DND-41 (cell line): ENCODE data around the gene FASTKD3.

Experiments used
- ATAC-seq: fragments of 200-7000 bp; cut with Tn5 transposase; 3 replicates; pipeline ENCODE4 v1.9.1; 2021; ENCODE audit warnings: low read depth; ENCODE audit not compliant: insufficient read depth
- DNase-seq: peaks from one replicate; pipeline ENCODE4 v3.0.0-alpha.2; 2020
- H2AFZ ChIP-seq: 2 replicates; pipeline ENCODE4 v1.6.0; 2012; ENCODE audit warnings: low read depth, low read length
- H3K27ac ChIP-seq: 2 replicates; pipeline ENCODE4 v1.5.1; 2012; ENCODE audit warnings: low read length, inconsistent platforms
- H3K27me3 ChIP-seq: fragments of 200-600 bp; sonication (generic); 2 replicates; pipeline ENCODE4 v1.6.0; 2012; ENCODE audit warnings: low read length, mild to moderate bottlenecking, inconsistent platforms; ENCODE audit not compliant: insufficient read depth, poor library complexity
- H3K36me3 ChIP-seq: 2 replicates; pipeline ENCODE4 v1.5.1; 2012; ENCODE audit warnings: low read length, inconsistent platforms; ENCODE audit not compliant: insufficient read depth
- H3K4me1 ChIP-seq: 2 replicates; pipeline ENCODE4 v1.5.1; 2012; ENCODE audit warnings: mild to moderate bottlenecking, low read length; ENCODE audit not compliant: insufficient read depth
- H3K4me2 ChIP-seq: 2 replicates; pipeline ENCODE4 v1.6.0; 2012; ENCODE audit warnings: mild to moderate bottlenecking, moderate library complexity, low read length, inconsistent platforms; ENCODE audit not compliant: insufficient read depth
- H3K4me3 ChIP-seq, 2 experiments: fragments of 200-600 bp in 1 of 2; shearing (Covaris generic) in 1 of 2; 2 replicates each; pipeline ENCODE4 v1.5.1; 2012 to 2016; ENCODE audit warnings: inconsistent platforms in 2 of 2, low read length in 2 of 2, mild to moderate bottlenecking in 2 of 2, low read depth in 1 of 2, moderate library complexity in 1 of 2
- H3K79me2 ChIP-seq: 2 replicates; pipeline ENCODE4 v1.6.0; 2012; ENCODE audit warnings: low read length, inconsistent platforms; ENCODE audit not compliant: insufficient read depth
- H3K9ac ChIP-seq: 2 replicates; pipeline ENCODE4 v1.6.0; 2012; ENCODE audit warnings: low read depth, mild to moderate bottlenecking, inconsistent platforms, low read length, moderate library complexity
- H3K9me3 ChIP-seq: 2 replicates; pipeline ENCODE4 v1.5.1; 2012; ENCODE audit warnings: low read length, moderate library complexity, mild to moderate bottlenecking, inconsistent platforms; ENCODE audit not compliant: insufficient read depth, severe bottlenecking
- H4K20me1 ChIP-seq: 2 replicates; pipeline ENCODE4 v1.6.0; 2012; ENCODE audit warnings: low read length; ENCODE audit not compliant: insufficient read depth
- EZH2 ChIP-seq: IDR thresholded peaks from 3 replicates; pipeline ENCODE4 v1.6.1; 2012; ENCODE audit warnings: borderline replicate concordance, low read depth, mild to moderate bottlenecking, moderate library complexity, low read length, inconsistent platforms; ENCODE audit not compliant: severe bottlenecking
- TF ChIP-seq, protein P1 (sequence below): IDR thresholded peaks from 2 replicates; pipeline ENCODE4 v1.5.1; 2012; ENCODE audit warnings: borderline replicate concordance, low read length, moderate library complexity, mild to moderate bottlenecking; ENCODE audit not compliant: poor library complexity, severe bottlenecking; ENCODE audit errors: extremely low read depth

FASTKD3 gene

GRCh38 chr5:7884491-7885267, 15.8 kb upstream of the FASTKD3 start:
- DNase-seq: no peak
- no peak overlapping the region for H3K27ac ChIP-seq
- TF ChIP-seq, protein P1, sequence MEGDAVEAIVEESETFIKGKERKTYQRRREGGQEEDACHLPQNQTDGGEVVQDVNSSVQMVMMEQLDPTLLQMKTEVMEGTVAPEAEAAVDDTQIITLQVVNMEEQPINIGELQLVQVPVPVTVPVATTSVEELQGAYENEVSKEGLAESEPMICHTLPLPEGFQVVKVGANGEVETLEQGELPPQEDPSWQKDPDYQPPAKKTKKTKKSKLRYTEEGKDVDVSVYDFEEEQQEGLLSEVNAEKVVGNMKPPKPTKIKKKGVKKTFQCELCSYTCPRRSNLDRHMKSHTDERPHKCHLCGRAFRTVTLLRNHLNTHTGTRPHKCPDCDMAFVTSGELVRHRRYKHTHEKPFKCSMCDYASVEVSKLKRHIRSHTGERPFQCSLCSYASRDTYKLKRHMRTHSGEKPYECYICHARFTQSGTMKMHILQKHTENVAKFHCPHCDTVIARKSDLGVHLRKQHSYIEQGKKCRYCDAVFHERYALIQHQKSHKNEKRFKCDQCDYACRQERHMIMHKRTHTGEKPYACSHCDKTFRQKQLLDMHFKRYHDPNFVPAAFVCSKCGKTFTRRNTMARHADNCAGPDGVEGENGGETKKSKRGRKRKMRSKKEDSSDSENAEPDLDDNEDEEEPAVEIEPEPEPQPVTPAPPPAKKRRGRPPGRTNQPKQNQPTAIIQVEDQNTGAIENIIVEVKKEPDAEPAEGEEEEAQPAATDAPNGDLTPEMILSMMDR: no peak
- TF ChIP-seq EZH2: no peak
- H4K20me1 ChIP-seq: peaks cover 23% of the 10 kb centered on the region; the same call in 1 of the 2 replicates
- no peak overlapping the region for H2AFZ ChIP-seq
- H3K4me1 ChIP-seq: no peaks in the 10 kb centered on the region
- no peak overlapping the region for H3K4me2 ChIP-seq
- no peak overlapping the region for H3K9ac ChIP-seq
- no peak for ATAC-seq
- H3K9me3 ChIP-seq: no peaks in the 10 kb centered on the region
- H3K79me2 ChIP-seq: peaks cover 15% of the 10 kb centered on the region
- peaks cover 90% of the 10 kb centered on the region for H3K36me3 ChIP-seq
- no peak overlapping the region for H3K4me3 ChIP-seq
- no peaks in the 10 kb centered on the region for H3K27me3 ChIP-seq

- H3K4me3 ChIP-seq: no peak overlapping the region
- no peak for DNase-seq
- no peak overlapping the region for H3K4me2 ChIP-seq
- H3K27ac ChIP-seq: no peak overlapping the region
- H2AFZ ChIP-seq: no peak overlapping the region
- no peaks in the 10 kb centered on the region for H3K4me1 ChIP-seq
- ATAC-seq: no peak
- no peaks in the 10 kb centered on the region for H3K9me3 ChIP-seq
- peaks cover 90% of the 10 kb centered on the region for H3K36me3 ChIP-seq
- TF ChIP-seq EZH2: no peak
- TF ChIP-seq, protein P1: no peak
- no peaks in the 10 kb centered on the region for H3K27me3 ChIP-seq
- H3K9ac ChIP-seq: no peak overlapping the region
- H3K79me2 ChIP-seq: peaks cover 20% of the 10 kb centered on the region
- peaks cover 25% of the 10 kb centered on the region; the same call in 1 of the 2 replicates for H4K20me1 ChIP-seq
Observed at GRCh38 chr5:7882926-7883325, 14.1 kb upstream of the FASTKD3 start.

GRCh38 chr5:7881816-7882215, 13.0 kb upstream of the FASTKD3 start:
- H3K9me3 ChIP-seq: no peaks in the 10 kb centered on the region
- peaks cover 24% of the 10 kb centered on the region for H3K79me2 ChIP-seq
- no peak for DNase-seq
- H3K27me3 ChIP-seq: no peaks in the 10 kb centered on the region
- no peak overlapping the region for H3K4me2 ChIP-seq
- ATAC-seq: no peak
- no peak overlapping the region for H3K27ac ChIP-seq
- H4K20me1 ChIP-seq: peaks cover 25% of the 10 kb centered on the region; the same call in 1 of the 2 replicates
- no peak overlapping the region for H3K4me3 ChIP-seq
- no peak for TF ChIP-seq EZH2
- TF ChIP-seq, protein P1: no peak
- H2AFZ ChIP-seq: no peak overlapping the region
- no peaks in the 10 kb centered on the region for H3K4me1 ChIP-seq
- peaks cover 91% of the 10 kb centered on the region for H3K36me3 ChIP-seq
- no peak overlapping the region for H3K9ac ChIP-seq
